GM12892 (cell line): Measurements from ENCODE around the gene ADD2.

Experiments used
- POLR2A ChIP-seq: IDR thresholded peaks from 2 replicates; pipeline ENCODE4 v1.6.1; 2011; ENCODE audit warnings: low read depth, low read length, control low read depth
- POLR2AphosphoS5 ChIP-seq: IDR thresholded peaks from 2 replicates; pipeline ENCODE4 v1.6.1; 2011; ENCODE audit warnings: low read depth, low read length, control low read depth

DNA sequence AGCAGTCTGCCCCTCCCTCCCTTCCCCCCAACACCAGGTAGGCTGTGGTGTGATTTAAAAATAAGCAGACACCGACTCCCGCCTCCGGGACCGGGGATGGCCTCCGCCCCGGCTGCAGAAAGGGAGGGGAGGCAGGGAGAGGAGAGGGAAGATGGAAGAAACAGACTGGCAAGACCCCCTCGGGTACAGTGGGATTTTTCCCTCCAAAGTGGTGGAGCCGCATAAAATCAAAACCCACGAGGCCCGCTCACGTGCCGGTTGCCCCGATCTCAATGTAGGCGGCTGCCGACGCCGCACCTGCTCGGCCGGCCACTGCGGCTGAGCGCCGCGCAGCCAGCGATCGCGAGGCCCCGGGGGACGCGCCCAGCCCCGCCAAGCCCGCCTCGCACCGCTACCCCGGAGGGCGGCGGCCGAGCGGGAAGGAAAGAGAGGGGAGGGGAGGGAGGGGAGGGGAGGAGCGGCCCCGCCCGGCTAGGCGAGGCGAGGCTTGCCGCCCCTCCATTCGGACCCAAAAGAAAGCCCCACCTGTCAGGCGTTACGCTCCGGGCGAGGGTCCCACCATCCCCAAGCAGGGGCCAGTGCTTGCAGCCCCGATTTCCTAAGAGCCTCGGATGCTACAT, 811 bp downstream of the ADD2 start:
- no peak for TF ChIP-seq POLR2A
- TF ChIP-seq POLR2AphosphoS5 = no peak
